ENCODE measurements around the gene CARD14. TPM values are rescaled to one million over a fixed set of nuclear protein-coding genes. Genes with fewer than 3 reads are reported as not detected.

Gene CARD14
- total and polyA plus RNA-seq, 5 experiments from 2014 or later, result not detected

DNA sequence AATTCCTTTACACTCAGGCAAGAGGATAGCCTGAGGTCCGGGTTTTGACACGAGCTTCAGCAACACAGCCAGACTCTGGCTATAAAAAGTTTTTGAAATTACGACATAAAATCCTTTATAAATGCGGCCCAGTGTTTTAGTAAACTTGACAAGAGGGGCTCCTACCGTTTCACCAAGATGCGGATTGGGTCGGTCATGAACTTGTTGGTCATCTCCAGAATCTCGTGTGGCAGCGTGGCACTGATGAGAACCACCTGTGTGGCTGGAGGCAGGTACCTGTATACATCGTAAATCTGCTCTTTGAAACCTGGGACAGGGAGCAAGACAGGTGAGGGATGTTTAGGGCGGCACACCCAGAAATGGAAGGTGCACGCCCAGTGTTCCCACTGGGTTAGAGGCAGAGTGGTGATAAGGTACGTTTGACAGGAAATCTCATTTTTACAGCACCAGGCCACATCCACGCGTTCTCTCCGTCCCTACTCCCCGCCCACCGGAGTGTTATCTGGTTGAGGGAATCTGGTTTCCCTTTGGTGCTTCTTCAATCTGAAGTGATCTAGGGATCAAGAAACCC lies 30.9 kb upstream of the CARD14 start:
- POLR2A ChIA-PET, result no interaction called here
- peaks cover 0 to 96% (median 38%) of the 10 kb centered on the region in 3 donors for H3K36me3 Mint-ChIP-seq
- H3K4me1 Mint-ChIP-seq, result peaks cover 0 to 6% (median under 1%) of the 10 kb centered on the region in 4 donors
- H3K27me3 Mint-ChIP-seq, result no peaks in the 10 kb centered on the region
- H3K4me3 Mint-ChIP-seq, result no peak overlapping the region
- ATAC-seq (no peak), DNase-seq (no peak)
- H3K27ac Mint-ChIP-seq, result no peak overlapping the region
- no peaks in the 10 kb centered on the region for H3K9me3 Mint-ChIP-seq

GRCh38 chr17:80141463-80142165 lies 28.2 kb upstream of the CARD14 start:
- H3K9me3 Mint-ChIP-seq, result no peaks in the 10 kb centered on the region
- H3K27ac Mint-ChIP-seq, result peak overlapping the region in 1 of 10 donors; percentile 18
- no peak for DNase-seq
- no peak for ATAC-seq
- H3K36me3 Mint-ChIP-seq, result peaks cover 0 to 82% (median 29%) of the 10 kb centered on the region in 3 donors
- no peaks in the 10 kb centered on the region for H3K27me3 Mint-ChIP-seq
- POLR2A ChIA-PET, result no interaction called here
- peaks cover 8 to 28% (median 20%) of the 10 kb centered on the region in 4 donors for H3K4me1 Mint-ChIP-seq
- no peak overlapping the region for H3K4me3 Mint-ChIP-seq

- Mint-ChIP-seq H3K27me3 (no peaks in the 10 kb centered on the region), H3K27ac (no peak overlapping the region), H3K4me1 (peaks cover 11 to 33% (median 28%) of the 10 kb centered on the region in 4 donors), H3K4me3 (no peak overlapping the region), H3K36me3 (peaks cover 0 to 69% (median 18%) of the 10 kb centered on the region in 3 donors), H3K9me3 (no peaks in the 10 kb centered on the region)
- ATAC-seq, result no peak
- POLR2A ChIA-PET, result interaction anchor here (0.5 kb wide), 1 partner anchor 1076 kb away, joined by 3 read pairs; no protein-coding TSS in a partner anchor
- no peak for DNase-seq
Observed at GRCh38 chr17:80142929-80143328, 26.9 kb upstream of the CARD14 start.

- Mint-ChIP-seq H3K36me3 (peaks cover 0 to 44% (median 3%) of the 10 kb centered on the region in 3 donors), H3K27ac (peak overlapping the region; percentile 66 to 97 (median 86)), H3K4me1 (peaks cover 13 to 50% (median 33%) of the 10 kb centered on the region in 4 donors), H3K4me3 (peak overlapping the region; percentile 80 to 97 (median 91)), H3K27me3 (no peaks in the 10 kb centered on the region), H3K9me3 (no peaks in the 10 kb centered on the region)
- POLR2A ChIA-PET, result interaction anchor here (0.7 to 2.0 kb wide), 6 partner anchors 11 to 118 kb away, joined by 3 to 14 read pairs (median 3); partner anchors contain the start of genes GAA and RNF213
- ATAC-seq, result no peak
- DNase-seq, result no peak
Observed at GRCh38 chr17:80145076-80146075, 24.5 kb upstream of the CARD14 start.

GRCh38 chr17:80146121-80147034 lies 23.5 kb upstream of the CARD14 start:
- H3K27me3 Mint-ChIP-seq, result no peaks in the 10 kb centered on the region
- H3K4me1 Mint-ChIP-seq, result peaks cover 13 to 50% (median 33%) of the 10 kb centered on the region in 4 donors
- H3K27ac Mint-ChIP-seq, result peak overlapping the region; percentile 71 to 99 (median 98)
- peak in 5 of 10 donors; percentile 12 to 46 (median 23) for DNase-seq
- H3K4me3 Mint-ChIP-seq, result peak overlapping the region; percentile 80 to 100 (median 98)
- ATAC-seq, result peak in 1 of 2 donors; percentile 4
- POLR2A ChIA-PET, result interaction anchor here (0.7 to 2.0 kb wide), 5 partner anchors 12 to 115 kb away, joined by 3 to 14 read pairs (median 3); partner anchors contain the start of genes GAA and RNF213
- H3K9me3 Mint-ChIP-seq, result no peaks in the 10 kb centered on the region
- H3K36me3 Mint-ChIP-seq, result peaks cover 0 to 34% (median 3%) of the 10 kb centered on the region in 3 donors

DNA sequence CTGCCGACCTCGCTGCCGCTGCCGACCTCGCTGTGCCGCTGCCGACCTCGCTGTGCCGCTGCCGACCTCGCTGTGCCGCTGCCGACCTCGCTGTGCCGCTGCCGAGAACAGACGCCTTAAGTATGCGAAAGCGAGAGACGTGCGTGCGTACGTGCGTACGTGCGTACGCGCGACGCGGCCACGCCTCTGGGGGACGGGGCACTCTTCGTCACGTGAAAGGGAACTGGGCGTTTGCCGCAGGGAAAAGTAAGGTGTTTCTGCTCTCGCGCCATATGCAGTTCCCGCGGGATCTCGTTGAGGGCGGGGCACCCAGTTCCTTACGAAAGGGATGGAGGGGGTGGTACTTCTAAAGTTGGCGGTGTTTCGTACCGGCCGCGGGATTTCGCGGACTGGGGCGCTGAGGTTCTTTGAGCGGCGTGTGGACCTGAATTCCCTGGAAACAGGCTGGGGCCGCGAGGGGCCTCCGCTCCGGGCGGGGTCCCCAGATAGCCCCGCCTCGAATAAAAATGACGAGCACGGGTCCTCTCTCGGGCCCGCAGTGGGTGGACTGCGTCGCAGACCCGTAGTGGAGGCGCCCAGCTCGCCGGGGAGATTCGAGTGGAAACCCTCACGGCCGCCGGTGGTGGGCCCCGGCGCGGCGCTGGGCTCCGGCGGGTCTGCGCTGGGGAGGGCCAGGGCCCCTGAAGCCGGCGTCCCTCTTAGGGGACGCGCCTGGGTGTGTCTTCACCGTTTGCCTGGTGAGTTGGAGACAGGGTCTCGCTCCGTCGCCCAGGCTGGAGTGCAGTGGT lies 22.6 kb upstream of the CARD14 start, which contains the start of gene EIF4A3:
TSS of gene EIF4A3 (minus strand) at position 94 of the 788 bp plus-strand sequence. CDS start 167 bp downstream, outside the sequence.
- peaks cover 0 to 26% (median 3%) of the 10 kb centered on the region in 3 donors for H3K36me3 Mint-ChIP-seq
- H3K9me3 Mint-ChIP-seq, result peaks cover 0 to 1% (median 0%) of the 10 kb centered on the region in 9 donors
- POLR2A ChIA-PET, result interaction anchor here (0.6 to 2.3 kb wide), 4 partner anchors 45 to 117 kb away, joined by 3 to 17 read pairs (median 10); partner anchors contain the start of gene GAA
- DNase-seq (peak; percentile 89 to 99 (median 97)), ATAC-seq (peak; percentile 87 to 93)
- H3K4me1 Mint-ChIP-seq, result peaks cover 14 to 54% (median 38%) of the 10 kb centered on the region in 4 donors
- peak within 1 kb of the TSS; percentile 96 to 99 (median 98) for H3K27ac Mint-ChIP-seq
- H3K4me3 Mint-ChIP-seq, result peak within 1 kb of the TSS; percentile 80 to 100 (median 98)
- H3K27me3 Mint-ChIP-seq, result no peaks in the 10 kb centered on the region

- Mint-ChIP-seq H3K4me1 (peaks cover 9 to 38% (median 27%) of the 10 kb centered on the region in 4 donors), H3K4me3 (peak overlapping the region in 1 of 10 donors; percentile 26), H3K27ac (no peak overlapping the region), H3K9me3 (peaks cover 0 to 12% (median 3%) of the 10 kb centered on the region in 9 donors), H3K27me3 (no peaks in the 10 kb centered on the region), H3K36me3 (no peaks in the 10 kb centered on the region)
- ATAC-seq (no peak), DNase-seq (no peak)
- POLR2A ChIA-PET, result no interaction called here
Observed at GRCh38 chr17:80151333-80151732, 18.5 kb upstream of the CARD14 start.

- Mint-ChIP-seq H3K4me3 (peak overlapping the region in 1 of 10 donors; percentile 65), H3K36me3 (no peaks in the 10 kb centered on the region), H3K27me3 (no peaks in the 10 kb centered on the region), H3K9me3 (peaks cover 0 to 12% (median 3%) of the 10 kb centered on the region in 9 donors), H3K4me1 (peaks cover 6 to 37% (median 23%) of the 10 kb centered on the region in 4 donors), H3K27ac (peak overlapping the region in 5 of 10 donors; percentile 19 to 71 (median 27))
- POLR2A ChIA-PET, result no interaction called here
- ATAC-seq, result no peak
- peak in 1 of 10 donors; percentile 11 for DNase-seq
Observed at GRCh38 chr17:80152081-80152702, 17.6 kb upstream of the CARD14 start.

- H3K36me3 Mint-ChIP-seq, result no peaks in the 10 kb centered on the region
- POLR2A ChIA-PET, result interaction anchor here (0.6 kb wide), 1 partner anchor 107 kb away, joined by 3 read pairs; the partner anchor contains the start of gene RNF213
- H3K27me3 Mint-ChIP-seq, result no peaks in the 10 kb centered on the region
- H3K9me3 Mint-ChIP-seq, result peaks cover 0 to 12% (median 3%) of the 10 kb centered on the region in 9 donors
- peak overlapping the region in 1 of 10 donors; percentile 29 for H3K27ac Mint-ChIP-seq
- ATAC-seq (no peak), DNase-seq (no peak)
- no peak overlapping the region for H3K4me3 Mint-ChIP-seq
- H3K4me1 Mint-ChIP-seq, result peaks cover 5 to 32% (median 18%) of the 10 kb centered on the region in 4 donors
Observed at GRCh38 chr17:80153004-80153403, 16.8 kb upstream of the CARD14 start.

- Mint-ChIP-seq H3K27me3 (no peaks in the 10 kb centered on the region), H3K36me3 (no peaks in the 10 kb centered on the region), H3K4me1 (peaks cover 3 to 21% (median 14%) of the 10 kb centered on the region in 4 donors), H3K9me3 (peaks cover 0 to 12% (median 3%) of the 10 kb centered on the region in 9 donors), H3K4me3 (no peak overlapping the region), H3K27ac (no peak overlapping the region)
- ATAC-seq (no peak), DNase-seq (no peak)
- POLR2A ChIA-PET, result no interaction called here
Observed at GRCh38 chr17:80154166-80154565, 15.7 kb upstream of the CARD14 start.

All from naive thymus-derived CD8-positive, alpha-beta T cell (primary cell).